ENCODE data around the gene OR56A3.

OR56A3 gene

DNA sequence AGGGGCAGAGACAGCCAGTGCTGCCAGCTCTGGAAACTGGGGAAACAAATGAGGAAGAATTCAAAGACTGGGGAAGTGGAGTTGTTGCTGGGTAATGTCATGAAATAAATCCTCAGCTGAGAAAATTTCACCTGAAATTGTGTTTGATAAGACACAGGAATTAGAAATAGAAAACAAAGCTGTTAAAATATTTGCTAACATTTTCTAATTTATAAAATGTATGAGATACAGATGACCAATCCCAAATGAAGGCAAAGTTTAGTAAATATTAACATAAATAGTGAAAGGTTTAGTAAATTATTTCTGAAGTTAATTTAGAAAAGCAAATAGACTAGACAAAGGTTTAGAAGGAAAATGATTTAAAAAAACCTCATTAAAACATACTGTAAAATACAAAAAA is 26.3 kb downstream of the OR56A3 start, which contains the start of gene OR56A5:
OR56A5 (minus strand) TSS at position 101 of the 400 bp plus-strand sequence; CDS start at position 101, 0 bp downstream.
- in situ Hi-C loops (cut with MboI; ENCODE audit: low sequenced_read_pairs) = no loop called here

DNA sequence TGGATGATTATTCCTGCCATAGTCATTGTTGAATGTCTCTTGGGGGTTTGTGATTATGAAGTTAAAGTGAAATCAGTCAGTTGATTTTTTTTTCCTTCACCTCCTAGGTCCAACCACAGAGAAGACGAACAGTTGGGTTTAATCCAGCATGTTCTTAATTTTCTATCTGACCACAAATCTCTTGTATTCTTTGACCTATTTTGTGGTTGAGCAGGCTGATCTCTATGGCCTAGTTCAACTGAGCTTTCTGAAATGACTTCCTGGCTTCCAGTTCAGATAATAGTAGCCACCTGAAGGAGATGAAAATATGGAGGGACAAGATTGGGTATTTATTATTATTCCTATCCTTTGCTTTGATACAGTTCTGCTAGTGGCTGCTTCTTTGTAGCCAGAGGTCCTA is 31.5 kb downstream of the OR56A3 start:
- in situ Hi-C loops (cut with MboI; ENCODE audit: low sequenced_read_pairs) = no loop called here

DNA sequence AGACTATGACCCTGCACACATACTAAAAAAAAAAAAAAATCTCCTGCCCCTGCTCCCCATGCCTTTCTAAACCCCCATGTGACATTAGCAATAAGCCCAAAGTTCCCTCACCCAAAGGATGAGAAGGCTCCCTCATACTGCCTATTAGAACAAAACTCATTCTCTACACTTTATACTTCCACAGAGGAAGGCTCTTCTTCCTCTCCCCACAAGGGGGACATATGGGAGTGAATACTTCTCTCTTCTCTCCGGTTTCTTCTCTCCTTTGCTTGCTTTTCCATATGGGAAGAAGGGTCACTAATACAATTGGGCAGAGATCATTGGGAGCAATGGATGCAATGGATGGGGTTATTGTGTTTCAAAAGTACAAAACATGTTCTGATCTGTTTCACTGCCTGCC is 41.4 kb downstream of the OR56A3 start:
- in situ Hi-C loops (cut with MboI; ENCODE audit: low sequenced_read_pairs) = no loop called here

DNA sequence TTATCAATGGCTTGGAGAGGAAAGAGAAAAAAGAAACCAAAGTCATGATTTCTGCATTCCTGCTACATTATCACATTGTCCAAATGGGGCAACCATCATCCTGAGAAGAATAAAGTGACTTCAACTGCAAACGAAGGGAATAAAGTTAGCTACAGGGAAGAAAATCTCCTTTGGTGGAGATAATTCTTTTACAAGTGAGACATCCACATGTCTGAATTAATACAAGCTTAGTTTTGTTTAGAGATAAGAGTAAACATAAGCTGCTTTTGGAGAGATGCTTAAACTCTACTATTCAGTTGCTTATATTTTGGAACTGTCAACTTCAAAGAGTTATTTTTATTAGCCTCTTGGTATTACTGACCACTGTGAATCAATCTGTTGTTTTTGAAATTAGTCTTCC is 44.8 kb downstream of the OR56A3 start, which contains the start of gene OR52L1:
OR52L1 (minus strand) TSS at position 101 of the 400 bp plus-strand sequence; CDS start at position 46, 55 bp downstream.
- in situ Hi-C loops (cut with MboI; ENCODE audit: low sequenced_read_pairs) = no loop called here

DNA sequence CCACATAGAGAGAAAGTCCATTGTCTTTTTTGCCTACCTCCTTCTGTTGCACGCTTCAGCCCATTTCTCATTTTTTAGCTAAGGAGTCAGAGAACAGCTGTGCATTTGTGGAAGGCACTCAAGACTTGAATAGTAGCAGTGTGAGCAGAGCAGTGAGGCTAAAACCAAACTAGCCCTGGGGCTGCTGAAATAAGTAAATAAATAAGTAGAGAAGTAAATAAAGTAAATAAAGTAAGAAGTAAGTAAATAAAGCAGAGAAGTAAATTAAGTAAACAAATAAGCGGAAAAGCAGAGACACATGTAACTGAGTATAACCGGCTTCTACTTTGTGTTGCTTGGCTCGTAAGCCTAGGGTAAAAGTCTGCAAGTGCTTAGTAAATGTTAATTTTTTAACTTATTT is 47.2 kb downstream of the OR56A3 start:
- in situ Hi-C loops (cut with MboI; ENCODE audit: low sequenced_read_pairs) = no loop called here

DNA sequence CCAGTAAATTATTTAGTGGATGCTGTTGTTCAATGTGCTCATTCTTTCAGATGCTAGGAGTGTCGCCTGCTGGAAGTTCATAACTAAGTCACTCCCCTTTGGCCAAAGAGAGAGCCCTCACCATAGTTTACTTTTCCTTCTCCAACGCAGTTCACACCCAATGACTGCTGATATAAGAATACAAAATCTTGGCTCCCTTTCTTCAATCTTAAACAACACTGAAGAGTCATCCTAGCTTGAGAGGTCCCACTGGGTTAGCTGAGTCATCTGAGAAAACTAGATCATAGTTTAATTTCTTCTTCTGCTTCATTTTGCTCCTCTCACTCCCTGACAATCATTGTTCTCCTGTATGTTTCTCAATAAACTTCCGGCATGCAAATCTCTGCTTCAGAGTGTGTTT is 50.1 kb downstream of the OR56A3 start:
- in situ Hi-C loops (cut with MboI; ENCODE audit: low sequenced_read_pairs) = no loop called here

DNA sequence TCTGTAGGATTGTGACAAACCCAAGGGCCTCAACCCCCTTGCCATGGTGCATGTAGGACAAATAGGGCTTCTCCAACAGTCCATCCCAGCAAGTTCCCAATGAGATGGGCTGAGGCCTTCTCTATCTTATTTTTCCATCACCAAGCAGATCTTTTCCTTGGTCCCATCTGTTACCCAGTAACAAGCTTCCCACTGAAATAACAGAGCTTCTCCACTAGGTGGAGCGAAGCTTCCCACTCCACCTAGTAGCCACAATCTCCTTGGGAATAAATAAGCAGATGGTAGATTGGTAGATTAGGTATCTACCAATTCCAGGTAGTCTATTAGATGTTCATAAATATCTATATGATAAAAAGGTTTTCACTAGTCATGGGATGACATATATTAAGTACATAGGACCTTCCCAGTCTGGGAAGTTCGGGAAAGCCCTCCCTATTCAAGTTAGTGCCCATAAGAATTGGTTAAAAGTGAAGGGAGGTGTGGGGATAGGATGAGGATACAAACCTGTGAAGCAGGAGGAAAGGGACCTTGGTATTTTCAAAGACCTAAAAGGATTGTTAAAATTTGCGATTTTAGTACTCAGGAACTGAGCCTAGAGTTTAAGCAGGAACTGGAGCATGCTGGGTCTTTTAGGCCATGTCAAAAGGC is 50.7 kb downstream of the OR56A3 start:
- in situ Hi-C loops (cut with MboI; ENCODE audit: low sequenced_read_pairs) = no loop called here

DNA sequence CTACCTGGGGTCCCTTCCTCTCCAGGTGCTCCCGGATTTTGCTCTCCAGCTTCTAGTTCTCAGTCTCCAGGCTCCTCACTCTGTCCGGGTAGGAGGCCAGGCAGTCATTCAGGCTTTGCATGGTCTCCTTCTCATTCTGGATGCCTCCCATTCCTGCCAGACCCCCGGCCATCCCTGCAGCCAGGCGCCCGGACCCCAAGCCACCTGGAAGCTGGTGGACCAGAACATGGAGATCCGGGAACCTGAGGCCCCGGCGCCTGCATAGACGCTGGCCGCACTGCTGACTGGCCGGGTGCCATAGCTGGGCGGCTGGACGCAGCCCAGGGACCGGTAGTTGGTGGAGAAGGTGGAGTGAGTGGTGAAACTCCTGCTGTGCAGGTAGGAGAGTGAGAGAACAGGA is 52.7 kb downstream of the OR56A3 start:
- in situ Hi-C loops (cut with MboI; ENCODE audit: low sequenced_read_pairs) = no loop called here
